Astrocyte of the hippocampus (primary cell): ENCODE results near the gene BCAS3.

Source experiments
- DNase-seq: peaks from one replicate; pipeline ENCODE4 v3.0.0; 2011; ENCODE audit warnings: low read depth, low spot score

The BCAS3 gene

DNA sequence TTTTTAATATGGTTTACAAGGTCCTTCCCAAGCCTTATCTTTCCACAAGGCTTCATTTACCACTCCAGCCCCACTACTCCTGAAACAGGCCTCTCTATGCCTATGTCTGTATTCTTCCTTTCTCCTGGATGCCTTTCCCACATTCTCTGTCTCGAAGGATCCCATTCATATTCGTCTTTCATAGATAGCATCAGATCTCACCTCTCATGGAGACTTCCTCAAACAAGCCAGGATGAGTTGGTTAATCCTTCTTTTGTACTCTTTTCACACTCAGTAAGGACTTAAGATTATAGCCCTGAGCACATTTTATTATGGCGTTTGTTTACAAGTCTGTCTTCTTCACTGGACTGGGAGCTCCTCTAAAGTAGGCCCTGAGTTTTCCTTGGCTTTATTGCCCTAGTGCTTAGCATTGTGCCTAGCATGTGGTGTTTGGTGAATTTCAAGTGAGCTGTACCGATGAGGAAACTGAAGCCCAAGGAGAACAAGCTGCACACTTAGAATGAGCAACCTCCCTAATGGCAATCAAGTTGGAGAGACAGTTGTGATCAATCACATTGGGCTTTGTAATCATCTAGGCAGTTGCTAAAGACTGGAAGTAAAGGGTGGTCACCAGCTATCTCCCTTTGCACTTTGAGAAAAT is 764.6 kb downstream of the BCAS3 start:
- no peak for DNase-seq
